Activated naive CD4-positive, alpha-beta T cell treated with anti-CD3 and anti-CD28 coated beads, Interleukin-2, amount 10 ng/mL, durations not matched to agents 7 days and 5 days (primary cell): ENCODE results near the gene GMPPB.

Experiments
- CTCF ChIA-PET: fragments of 350-600 bp; sonication (Branson Sonifier 250); formaldehyde crosslinking; loops from one replicate; lab custom pipeline; 2021; ENCODE audit warnings: antibody characterized with exemption; lab: Charles Lee
- DNase-seq: peaks from one replicate; pipeline ENCODE4 v3.0.0-alpha.2; 2020
- H3K27ac Mint-ChIP-seq: one replicate; pipeline ENCODE4 v1.8.0; 2021; ENCODE audit warnings: mild to moderate bottlenecking, moderate library complexity, mixed read lengths
- H3K27me3 Mint-ChIP-seq: one replicate; pipeline ENCODE4 v1.8.0; 2021; ENCODE audit warnings: mild to moderate bottlenecking, mixed read lengths
- H3K36me3 Mint-ChIP-seq: one replicate; pipeline ENCODE4 v1.8.0; 2021; ENCODE audit warnings: mixed read lengths
- H3K4me1 Mint-ChIP-seq: one replicate; pipeline ENCODE4 v1.8.0; 2021; ENCODE audit warnings: mixed read lengths
- H3K4me3 Mint-ChIP-seq: one replicate; pipeline ENCODE4 v1.8.0; 2021; ENCODE audit warnings: mild to moderate bottlenecking, moderate library complexity, mixed read lengths
- H3K9me3 Mint-ChIP-seq: one replicate; pipeline ENCODE4 v1.8.0; 2021; ENCODE audit warnings: mixed read lengths

GMPPB gene

DNA sequence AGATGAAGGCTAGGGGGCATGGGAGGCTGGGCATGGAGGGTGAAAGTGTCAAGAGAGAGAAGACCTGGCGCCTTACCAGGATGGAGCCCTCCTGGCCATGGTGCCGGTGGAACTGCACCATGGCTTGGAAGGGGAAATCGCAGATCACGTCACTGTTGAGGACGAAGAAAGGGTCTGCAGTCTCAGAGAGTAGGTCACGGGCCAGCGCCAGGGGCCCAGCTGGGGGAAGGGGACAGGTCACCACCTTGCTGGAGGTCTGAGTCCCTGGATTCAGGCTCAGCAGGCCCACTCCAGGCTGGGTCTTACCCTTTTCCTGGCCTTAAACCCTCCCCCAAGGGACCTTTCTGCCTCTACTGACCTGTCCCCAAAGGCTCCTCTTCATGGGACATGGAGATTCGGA lies 855 bp downstream of the GMPPB start:
- DNase-seq, result no peak
- CTCF ChIA-PET, result interaction anchor here (0.6 to 1.2 kb wide), 2 partner anchors 19 to 95 kb away, joined by 3 to 4 read pairs; no protein-coding TSS in a partner anchor
- H3K9me3 Mint-ChIP-seq, result no peaks in the 10 kb centered on the region
- peaks cover 50% of the 10 kb centered on the region for H3K4me1 Mint-ChIP-seq
- peaks cover 11% of the 10 kb centered on the region for H3K27me3 Mint-ChIP-seq
- H3K36me3 Mint-ChIP-seq, result peaks cover 30% of the 10 kb centered on the region
- peak overlapping the region; percentile 93 for H3K4me3 Mint-ChIP-seq
- H3K27ac Mint-ChIP-seq, result peak overlapping the region; percentile 98

DNA sequence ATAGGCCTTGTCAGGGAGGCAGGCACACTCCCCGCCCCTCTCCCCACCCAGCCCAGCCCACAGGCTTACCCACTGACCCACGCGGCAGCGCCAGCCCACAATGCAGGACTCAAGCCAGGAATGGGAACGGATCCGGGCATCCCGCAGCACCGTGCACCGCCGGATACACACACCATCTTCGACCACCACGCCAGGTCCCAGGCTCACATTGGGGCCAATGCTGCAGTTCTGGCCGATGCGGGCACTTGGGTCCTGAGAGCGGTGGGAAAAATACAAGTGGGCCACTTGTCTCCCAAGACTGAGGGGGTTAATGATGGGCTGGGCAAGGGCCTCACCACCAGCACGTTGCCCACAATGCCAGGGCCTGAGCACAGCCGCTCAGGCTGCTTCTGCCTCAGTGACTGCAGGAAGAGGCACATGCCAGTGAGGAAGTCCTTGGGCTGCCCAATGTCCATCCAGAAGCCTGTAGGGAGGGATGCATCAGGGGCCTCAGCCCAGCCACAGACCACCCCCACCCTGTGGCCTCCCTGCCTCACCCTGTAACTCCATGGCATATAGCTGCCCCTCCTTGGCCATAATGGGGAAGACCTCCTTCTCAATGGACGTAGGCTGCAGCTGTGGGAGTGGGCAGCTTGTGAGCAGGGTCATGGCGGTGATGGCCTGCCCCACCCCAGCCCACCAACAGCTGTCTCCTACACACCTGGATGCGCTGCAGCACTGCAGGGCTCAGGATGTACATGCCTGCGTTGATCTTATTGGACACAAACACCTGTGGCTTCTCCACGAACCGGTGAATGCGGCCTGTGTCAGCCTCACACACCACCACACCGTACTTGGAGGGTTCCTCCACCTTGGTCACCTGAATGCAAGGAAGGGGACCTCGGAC lies 1.6 kb downstream of the GMPPB start:
- Mint-ChIP-seq H3K27me3 (peaks cover 11% of the 10 kb centered on the region), H3K36me3 (peaks cover 26% of the 10 kb centered on the region), H3K4me1 (peaks cover 52% of the 10 kb centered on the region), H3K4me3 (peak overlapping the region; percentile 93), H3K27ac (peak overlapping the region; percentile 98), H3K9me3 (no peaks in the 10 kb centered on the region)
- CTCF ChIA-PET, result interaction anchor here (0.9 to 1.9 kb wide), 4 partner anchors 7 to 182 kb away, joined by 3 to 8 read pairs (median 4); no protein-coding TSS in a partner anchor
- no peak for DNase-seq

- Mint-ChIP-seq H3K9me3 (no peaks in the 10 kb centered on the region), H3K27me3 (peaks cover 11% of the 10 kb centered on the region), H3K36me3 (peaks cover 26% of the 10 kb centered on the region), H3K4me1 (peaks cover 52% of the 10 kb centered on the region), H3K27ac (no peak overlapping the region), H3K4me3 (peak overlapping the region; percentile 26)
- DNase-seq, result no peak
- CTCF ChIA-PET, result interaction anchor here (0.9 to 1.9 kb wide), 3 partner anchors 8 to 182 kb away, joined by 3 to 8 read pairs (median 3); no protein-coding TSS in a partner anchor
Measured at GRCh38 chr3:49721596-49721895, 2.2 kb downstream of the GMPPB start.

DNA sequence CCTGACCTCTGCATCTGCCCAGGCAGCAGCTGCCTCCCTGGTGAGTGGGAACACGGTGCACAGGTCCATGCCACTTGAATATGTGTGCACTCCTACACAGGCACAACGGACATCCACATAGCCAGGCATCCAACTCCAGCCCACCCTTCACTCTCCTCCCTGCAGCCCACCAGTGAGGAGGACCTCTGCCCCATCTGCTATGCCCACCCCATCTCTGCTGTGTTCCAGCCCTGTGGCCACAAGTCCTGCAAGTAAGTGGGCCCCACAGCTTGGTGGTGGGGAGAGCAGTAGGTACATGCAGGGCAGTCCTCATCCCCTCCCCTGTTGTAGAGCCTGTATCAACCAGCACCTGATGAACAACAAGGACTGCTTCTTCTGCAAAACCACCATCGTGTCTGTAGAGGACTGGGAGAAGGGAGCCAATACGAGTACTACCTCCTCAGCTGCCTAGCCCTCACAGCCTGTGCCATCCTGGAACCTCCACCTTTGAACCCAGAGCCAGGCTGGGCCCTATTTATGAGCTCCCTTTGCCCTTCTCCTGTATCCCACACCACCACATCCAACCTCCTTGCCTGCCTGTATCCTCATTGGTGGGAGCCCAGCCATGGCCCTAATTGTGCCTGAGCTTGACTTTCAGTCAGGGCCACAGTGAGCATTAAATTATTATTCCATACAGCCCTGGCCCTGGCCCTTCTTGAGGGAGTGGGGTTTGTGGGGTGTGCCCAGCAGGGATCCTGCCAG lies 2.7 kb downstream of the GMPPB start:
- DNase-seq, result no peak
- no peaks in the 10 kb centered on the region for H3K9me3 Mint-ChIP-seq
- peaks cover 52% of the 10 kb centered on the region for H3K4me1 Mint-ChIP-seq
- CTCF ChIA-PET, result interaction anchor here (0.9 to 1.9 kb wide), 3 partner anchors 9 to 181 kb away, joined by 3 to 8 read pairs (median 3); no protein-coding TSS in a partner anchor
- peaks cover 26% of the 10 kb centered on the region for H3K36me3 Mint-ChIP-seq
- H3K4me3 Mint-ChIP-seq, result no peak overlapping the region
- H3K27me3 Mint-ChIP-seq, result peaks cover 11% of the 10 kb centered on the region
- peak overlapping the region; percentile 56 for H3K27ac Mint-ChIP-seq

- peak; percentile 96 for DNase-seq
- H3K9me3 Mint-ChIP-seq, result no peaks in the 10 kb centered on the region
- peaks cover 21% of the 10 kb centered on the region for H3K36me3 Mint-ChIP-seq
- CTCF ChIA-PET, result interaction anchor here (0.6 to 2.5 kb wide), 9 partner anchors 8 to 186 kb away, joined by 3 to 9 read pairs (median 4); partner anchors contain the start of gene INKA1
- peaks cover 44% of the 10 kb centered on the region for H3K4me1 Mint-ChIP-seq
- peak within 1 kb of the TSS; percentile 72 for H3K4me3 Mint-ChIP-seq
- peak within 1 kb of the TSS; percentile 84 for H3K27ac Mint-ChIP-seq
- peaks cover 11% of the 10 kb centered on the region for H3K27me3 Mint-ChIP-seq
Measured at GRCh38 chr3:49719214-49719884, 4.4 kb downstream of the GMPPB start, which contains the start of gene AMIGO3. Gene AMIGO3, minus strand, starts transcription at chr3:49719684. Its CDS starts 219 bp downstream, at chr3:49719465.

- H3K9me3 Mint-ChIP-seq, result no peaks in the 10 kb centered on the region
- peak overlapping the region; percentile 84 for H3K27ac Mint-ChIP-seq
- CTCF ChIA-PET, result interaction anchor here (0.6 to 2.5 kb wide), 9 partner anchors 7 to 186 kb away, joined by 3 to 9 read pairs (median 4); partner anchors contain the start of gene INKA1
- H3K4me3 Mint-ChIP-seq, result peak overlapping the region; percentile 72
- peaks cover 44% of the 10 kb centered on the region for H3K4me1 Mint-ChIP-seq
- peaks cover 8% of the 10 kb centered on the region for H3K27me3 Mint-ChIP-seq
- peaks cover 21% of the 10 kb centered on the region for H3K36me3 Mint-ChIP-seq
- DNase-seq, result no peak
Measured at GRCh38 chr3:49718858-49719213, 4.9 kb downstream of the GMPPB start.

- Mint-ChIP-seq H3K36me3 (peaks cover 20% of the 10 kb centered on the region), H3K27me3 (peaks cover 8% of the 10 kb centered on the region), H3K9me3 (no peaks in the 10 kb centered on the region), H3K27ac (peak overlapping the region; percentile 84), H3K4me3 (peak overlapping the region; percentile 72), H3K4me1 (peaks cover 44% of the 10 kb centered on the region)
- no peak for DNase-seq
- CTCF ChIA-PET, result interaction anchor here (0.6 to 2.5 kb wide), 6 partner anchors 17 to 178 kb away, joined by 3 to 9 read pairs (median 4); no protein-coding TSS in a partner anchor
Measured at GRCh38 chr3:49717959-49718857, 5.5 kb downstream of the GMPPB start.

DNA sequence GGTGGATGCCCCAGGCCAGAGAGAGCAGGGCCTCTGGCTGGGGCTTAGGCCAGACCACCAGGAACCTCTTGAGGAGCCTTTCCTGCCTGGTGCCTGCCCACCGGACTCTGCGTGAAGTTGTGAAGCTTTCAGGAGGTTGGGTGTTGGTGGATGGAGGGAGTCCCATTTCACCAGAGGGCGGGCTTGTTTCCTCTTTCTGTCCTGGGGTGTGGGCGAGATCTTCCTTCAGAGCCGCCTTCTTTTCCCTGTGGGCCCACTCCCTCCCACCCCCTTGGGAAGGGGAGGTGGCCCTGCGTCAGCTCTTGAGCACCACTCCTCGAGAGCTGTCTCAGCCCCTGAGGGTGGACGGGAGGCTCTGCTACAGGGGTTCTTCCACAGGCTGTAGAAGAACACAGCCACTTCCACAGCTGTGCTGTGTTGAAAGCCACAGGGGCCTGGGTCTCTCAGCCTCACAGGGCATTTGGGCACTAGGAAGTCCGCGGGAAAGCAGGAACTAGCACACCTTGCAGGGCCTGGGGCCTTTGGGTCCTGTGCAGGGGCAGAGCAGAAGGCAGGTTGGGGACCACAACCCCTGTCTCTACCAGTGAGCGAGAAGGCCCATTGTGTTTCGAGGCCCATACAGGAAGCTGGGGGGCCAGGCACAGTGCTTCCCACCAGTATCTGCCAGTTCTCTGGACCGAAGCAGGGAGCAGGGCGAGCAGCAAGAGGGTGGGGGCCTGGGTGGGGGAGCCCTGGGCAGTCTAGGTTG lies 6.4 kb downstream of the GMPPB start:
- peak overlapping the region; percentile 12 for H3K4me3 Mint-ChIP-seq
- H3K9me3 Mint-ChIP-seq, result no peaks in the 10 kb centered on the region
- H3K4me1 Mint-ChIP-seq, result peaks cover 45% of the 10 kb centered on the region
- peaks cover 15% of the 10 kb centered on the region for H3K36me3 Mint-ChIP-seq
- H3K27ac Mint-ChIP-seq, result no peak overlapping the region
- no peak for DNase-seq
- CTCF ChIA-PET, result interaction anchor here (1.5 to 2.0 kb wide), 2 partner anchors 121 to 127 kb away, joined by 4 to 9 read pairs; no protein-coding TSS in a partner anchor
- peaks cover 8% of the 10 kb centered on the region for H3K27me3 Mint-ChIP-seq

GRCh38 chr3:49716691-49717210 lies 7.0 kb downstream of the GMPPB start:
- DNase-seq, result no peak
- Mint-ChIP-seq H3K4me1 (peaks cover 47% of the 10 kb centered on the region), H3K9me3 (no peaks in the 10 kb centered on the region), H3K27me3 (peaks cover 8% of the 10 kb centered on the region), H3K36me3 (peaks cover 12% of the 10 kb centered on the region), H3K27ac (no peak overlapping the region), H3K4me3 (no peak overlapping the region)
- CTCF ChIA-PET, result interaction anchor here (0.6 to 1.5 kb wide), 2 partner anchors 74 to 128 kb away, joined by 4 read pairs; no protein-coding TSS in a partner anchor

- CTCF ChIA-PET, result no interaction called here
- peaks cover 9% of the 10 kb centered on the region for H3K36me3 Mint-ChIP-seq
- no peaks in the 10 kb centered on the region for H3K9me3 Mint-ChIP-seq
- DNase-seq, result no peak
- H3K27ac Mint-ChIP-seq, result no peak overlapping the region
- H3K4me3 Mint-ChIP-seq, result no peak overlapping the region
- H3K4me1 Mint-ChIP-seq, result peaks cover 53% of the 10 kb centered on the region
- H3K27me3 Mint-ChIP-seq, result peaks cover 8% of the 10 kb centered on the region
Measured at GRCh38 chr3:49716169-49716568, 7.6 kb downstream of the GMPPB start.

DNA sequence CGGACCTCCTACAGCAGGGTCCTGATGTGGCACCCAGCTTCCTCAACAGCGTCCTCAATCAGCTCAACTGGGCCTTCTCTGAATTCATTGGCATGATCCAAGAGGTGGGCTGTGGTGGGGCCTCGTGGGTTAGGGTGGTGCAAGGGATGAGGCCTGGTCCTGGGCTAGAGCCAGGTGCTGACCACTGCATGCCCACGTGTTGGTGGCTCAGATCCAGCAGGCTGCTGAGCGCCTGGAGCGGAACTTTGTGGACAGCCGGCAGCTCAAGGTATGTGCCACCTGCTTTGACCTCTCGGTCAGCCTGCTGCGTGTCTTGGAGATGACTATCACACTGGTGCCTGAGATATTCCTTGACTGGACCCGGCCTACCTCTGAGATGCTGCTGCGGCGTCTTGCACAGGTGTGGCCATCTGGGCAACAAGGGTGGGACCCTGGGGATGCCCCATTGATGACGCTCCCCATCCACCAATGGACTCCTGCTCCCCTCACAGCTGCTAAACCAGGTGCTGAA lies 8.1 kb downstream of the GMPPB start:
- CTCF ChIA-PET, result no interaction called here
- Mint-ChIP-seq H3K27ac (no peak overlapping the region), H3K36me3 (peaks cover 4% of the 10 kb centered on the region)

More for the DNA sequence above, 8.1 kb downstream of the GMPPB start:
- H3K4me3 Mint-ChIP-seq, result no peak overlapping the region
- H3K4me1 Mint-ChIP-seq, result peaks cover 50% of the 10 kb centered on the region
- no peak for DNase-seq
- H3K27me3 Mint-ChIP-seq, result peaks cover 8% of the 10 kb centered on the region
- no peaks in the 10 kb centered on the region for H3K9me3 Mint-ChIP-seq
